Muscle of back (tissue), 13 donors: ENCODE data around the gene TAF4B. TPM values are rescaled to one million over a fixed set of nuclear protein-coding genes. Genes with fewer than 3 reads are reported as not detected.
"Not testable (repeated sequence)": the region's sequence is repeated elsewhere in the genome, so short reads cannot be mapped to it uniquely, and the experiment has no call there.

ENCODE experiments used
- DNase-seq, 3 donors: peaks; one replicate each; pipeline versions ENCODE4 v3.0.0 to v3.0.0-alpha.2; 2013
- long read RNA-seq, 9 donors: transcript quantifications; one replicate each; lab custom pipeline, GENCODE V29; 2026
- polyA plus RNA-seq, 10 donors: library from polyadenylated mRNA; unstranded; fragments of 120-200 nt; gene quantifications; one replicate each; pipeline ENCODE4 v1.2.1, GENCODE V29; 2013; ENCODE audit not compliant: insufficient read length in 10 of 10

The TAF4B gene
- polyA plus RNA-seq = 1 to 10 TPM; 1.9 to 3.7 (median 2.4) TPM
- long read RNA-seq, donor 1, full-length matches to known transcripts = 1 of 1 reads
- long read RNA-seq, donor 1, partial matches to known transcripts = 0 of 1 reads
- long read RNA-seq, donor 1, other reads (novel, unspliced or antisense) = 0 of 1 reads
- long read RNA-seq, donor 2 = 0 reads
- long read RNA-seq, donor 3 = 0 reads
- long read RNA-seq, donor 4 = 0 reads
- long read RNA-seq, donor 5 = 0 reads
- long read RNA-seq, donor 6 = 0 reads
- long read RNA-seq, donor 7 = 0 reads
- long read RNA-seq, donor 8 = 0 reads
- long read RNA-seq, donor 9 = 0 reads

- DNase-seq = peak; percentile 91 to 97 (median 97)
Measured at GRCh38 chr18:26226229-26227050, at the start of gene TAF4B. TAF4B (plus strand) TSS chr18:26226445; CDS start chr18:26226934, 489 bp downstream.

GRCh38 chr18:26181343-26181826 is 44.9 kb upstream of the TAF4B start:
- no peak for DNase-seq

- no peak for DNase-seq
Measured at GRCh38 chr18:26183395-26184112, 42.7 kb upstream of the TAF4B start.

GRCh38 chr18:26185267-26185666 is 41.0 kb upstream of the TAF4B start:
- DNase-seq = no peak

GRCh38 chr18:26190506-26190905 is 35.7 kb upstream of the TAF4B start:
- DNase-seq = no peak

- DNase-seq = no peak
Measured at GRCh38 chr18:26192233-26192632, 34.0 kb upstream of the TAF4B start.

GRCh38 chr18:26196605-26197004 is 29.6 kb upstream of the TAF4B start:
- DNase-seq = no peak

- not testable (repeated sequence) for DNase-seq
Measured at GRCh38 chr18:26202001-26202400, 24.2 kb upstream of the TAF4B start.

GRCh38 chr18:26205318-26205717 is 20.9 kb upstream of the TAF4B start:
- DNase-seq = no peak

GRCh38 chr18:26206488-26206887 is 19.8 kb upstream of the TAF4B start:
- DNase-seq = no peak

GRCh38 chr18:26207937-26208336 is 18.3 kb upstream of the TAF4B start:
- DNase-seq = no peak

- no peak for DNase-seq
Measured at GRCh38 chr18:26208977-26209376, 17.3 kb upstream of the TAF4B start.

GRCh38 chr18:26210147-26210546 is 16.1 kb upstream of the TAF4B start:
- no peak for DNase-seq

GRCh38 chr18:26215247-26215970 is 10.8 kb upstream of the TAF4B start:
- no peak for DNase-seq

- peak in 1 of 3 donors; percentile 9 for DNase-seq
Measured at GRCh38 chr18:26225022-26225693, 1.1 kb upstream of the TAF4B start.

GRCh38 chr18:26225915-26226228 is 373 bp upstream of the TAF4B start:
- no peak for DNase-seq

GRCh38 chr18:26227051-26227670 is 916 bp downstream of the TAF4B start:
- DNase-seq = peak in 2 of 3 donors; percentile 20 to 60

- DNase-seq = no peak
Measured at GRCh38 chr18:26228562-26229260, 2.5 kb downstream of the TAF4B start.

- no peak for DNase-seq
Measured at GRCh38 chr18:26230497-26230896, 4.3 kb downstream of the TAF4B start.

GRCh38 chr18:26233208-26233607 is 7.0 kb downstream of the TAF4B start:
- DNase-seq = no peak
